Liver (tissue), 9 donors: ENCODE data around the gene DNAJC6. TPM values are rescaled to one million over a fixed set of nuclear protein-coding genes. Genes with fewer than 3 reads are reported as not detected.

ENCODE experiments used
- DNase-seq: peaks from one replicate; pipeline ENCODE4 v3.0.0-alpha.2; 2017; ENCODE audit warnings: low spot score
- H3K27ac ChIP-seq, 2 donors: one replicate each; pipeline ENCODE4 v1.7.0; 2013; ENCODE audit warnings: inconsistent platforms in 2 of 2, low read length in 2 of 2, control low read depth in 1 of 2, low read depth in 1 of 2, mild to moderate bottlenecking in 1 of 2
- H3K27me3 ChIP-seq, 4 donors: one replicate each; pipeline versions ENCODE4 v1.6.1 to v1.7.0; 2013; ENCODE audit warnings: low read length in 3 of 4, inconsistent platforms in 1 of 4, mild to moderate bottlenecking in 1 of 4, moderate library complexity in 1 of 4; ENCODE audit not compliant: control insufficient read depth in 4 of 4, insufficient read depth in 4 of 4
- H3K36me3 ChIP-seq, 4 donors: one replicate each; pipeline versions ENCODE4 v1.6.1 to v1.7.0; 2013; ENCODE audit warnings: low read length in 3 of 4, mild to moderate bottlenecking in 3 of 4, low read depth in 1 of 4, moderate library complexity in 1 of 4; ENCODE audit not compliant: control insufficient read depth in 4 of 4, insufficient read depth in 3 of 4
- H3K4me1 ChIP-seq, 4 donors: one replicate each; pipeline versions ENCODE4 v1.6.1 to v1.7.0; 2013; ENCODE audit warnings: low read length in 3 of 4, mild to moderate bottlenecking in 3 of 4, moderate library complexity in 1 of 4; ENCODE audit not compliant: control insufficient read depth in 4 of 4, insufficient read depth in 4 of 4
- H3K4me3 ChIP-seq, 3 donors: one replicate each; pipeline versions ENCODE4 v1.6.1 to v1.7.0; 2013; ENCODE audit warnings: low read length in 3 of 3, control low read depth in 1 of 3, low read depth in 1 of 3, mild to moderate bottlenecking in 1 of 3
- H3K9ac ChIP-seq, 2 donors: one replicate each; pipeline ENCODE4 v1.7.0; 2013; ENCODE audit warnings: low read length in 2 of 2, mild to moderate bottlenecking in 2 of 2, moderate library complexity in 2 of 2, control low read depth in 1 of 2, low read depth in 1 of 2
- H3K9me3 ChIP-seq, 4 donors: one replicate each; pipeline versions ENCODE4 v1.6.1 to v1.7.0; 2013; ENCODE audit warnings: low read length in 3 of 4; ENCODE audit not compliant: control insufficient read depth in 4 of 4
- CTCF ChIP-seq: fragments of 150-350 bp; IDR thresholded peaks from 2 replicates; pipeline ENCODE4 v1.5.1; 2017; ENCODE audit warnings: improper control_type of control experiment, low read depth, low read length; ENCODE audit not compliant: missing input control
- EGR1 ChIP-seq, 2 donors: IDR thresholded peaks; 2 replicates each; pipeline ENCODE4 v1.6.1; 2016 to 2018; ENCODE audit warnings: antibody characterized with exemption in 2 of 2, low read depth in 2 of 2
- FOXA1 ChIP-seq: IDR thresholded peaks from 2 replicates; pipeline ENCODE4 v1.6.1; 2016; ENCODE audit warnings: antibody characterized with exemption
- FOXA2 ChIP-seq: IDR thresholded peaks from 2 replicates; pipeline ENCODE4 v1.6.1; 2016; ENCODE audit warnings: antibody characterized with exemption
- GABPA ChIP-seq, 2 donors: IDR thresholded peaks in 1 of 2; conservative IDR thresholded peaks in 1 of 2; 2 replicates each; pipeline ENCODE4 v1.6.1; 2016; ENCODE audit warnings: antibody characterized with exemption in 2 of 2, mild to moderate bottlenecking in 1 of 2, moderate library complexity in 1 of 2
- HNF4A ChIP-seq, 2 donors: conservative IDR thresholded peaks; 2 replicates each; pipeline ENCODE4 v1.6.1; 2016; ENCODE audit warnings: antibody characterized with exemption in 2 of 2, mild to moderate bottlenecking in 2 of 2
- HNF4G ChIP-seq: IDR thresholded peaks from 2 replicates; pipeline ENCODE4 v1.6.1; 2016; ENCODE audit warnings: antibody characterized with exemption
- JUND ChIP-seq, 2 donors: IDR thresholded peaks; 2 replicates each; pipeline ENCODE4 v1.6.1; 2016; ENCODE audit warnings: antibody characterized with exemption in 2 of 2
- NR2F2 ChIP-seq: IDR thresholded peaks from 2 replicates; pipeline ENCODE4 v1.6.1; 2016; ENCODE audit warnings: antibody characterized with exemption
- RAD21 ChIP-seq, 2 donors: IDR thresholded peaks; 2 replicates each; pipeline ENCODE4 v1.6.1; 2016; ENCODE audit warnings: antibody characterized with exemption in 2 of 2, mild to moderate bottlenecking in 2 of 2
- RXRA ChIP-seq, 2 donors: IDR thresholded peaks; 2 replicates each; pipeline ENCODE4 v1.6.1; 2017 to 2018; ENCODE audit warnings: antibody characterized with exemption in 2 of 2, mild to moderate bottlenecking in 1 of 2
- SP1 ChIP-seq: IDR thresholded peaks from 2 replicates; pipeline ENCODE4 v1.6.1; 2018; ENCODE audit warnings: antibody characterized with exemption, mild to moderate bottlenecking
- TAF1 ChIP-seq: conservative IDR thresholded peaks from 2 replicates; pipeline ENCODE4 v1.6.1; 2016; ENCODE audit warnings: antibody characterized with exemption, mild to moderate bottlenecking
- YY1 ChIP-seq: IDR thresholded peaks from 2 replicates; pipeline ENCODE4 v1.6.1; 2016; ENCODE audit warnings: antibody characterized with exemption, mild to moderate bottlenecking
- ZBTB33 ChIP-seq: IDR thresholded peaks from 2 replicates; pipeline ENCODE4 v1.6.1; 2016; ENCODE audit warnings: antibody characterized with exemption
- WGBS: extraction: QIAGEN DNeasy Blood & Tissue Kit; methylation state at CpG from one replicate; pipeline ENCODE4 v1.1.7; 2013; 5-methylcytosine and 5-hydroxymethylcytosine counted together
- polyA plus RNA-seq, 2 donors: library from polyadenylated mRNA; stranded (reverse) in 1 of 2; unstranded in 1 of 2; fragments of 200-250 nt in 1 of 2; fragments of >200 nt in 1 of 2; fragmentation: Nextera tagmentation in 1 of 2; extraction: Ambion mirVana in 1 of 2; gene quantifications; one replicate each; pipeline versions ENCODE4 v1.2.1 to v1.2.3, GENCODE V29; 2013 to 2015
- total RNA-seq, 2 donors: library from RNA; depleted of rRNA; stranded (reverse); fragments of >200 nt; gene quantifications; one replicate each; pipeline ENCODE4 v1.2.3, GENCODE V29; 2014
- TF ChIP-seq, protein P1 (sequence below): IDR thresholded peaks from 2 replicates; pipeline ENCODE4 v1.6.1; 2016; ENCODE audit warnings: antibody characterized with exemption
- TF ChIP-seq, protein P2 (sequence below): IDR thresholded peaks from 2 replicates; pipeline ENCODE4 v1.6.1; 2016; ENCODE audit warnings: antibody characterized with exemption, mild to moderate bottlenecking
- TF ChIP-seq, protein P3 (sequence below): IDR thresholded peaks from 2 replicates; pipeline ENCODE4 v1.6.1; 2016; ENCODE audit warnings: antibody characterized with exemption
- donor health status: healthy.
- donor health status: healthy.
- donor health status: healthy.
- donor health status: healthy.
- donor health status: healthy.

The DNAJC6 gene
- total and polyA plus RNA-seq, 4 donors, result 0.15 to 35.0 (median 0.30) TPM

GRCh38 chr1:65412256-65412983, 103.1 kb downstream of the DNAJC6 start:
- Histone ChIP-seq H3K27me3 (no peaks in the 10 kb centered on the region), H3K9ac (no peak overlapping the region), H3K9me3 (no peaks in the 10 kb centered on the region), H3K27ac (no peak overlapping the region), H3K36me3 (no peaks in the 10 kb centered on the region), H3K4me1 (no peaks in the 10 kb centered on the region), H3K4me3 (no peak overlapping the region)
- TF ChIP-seq ZBTB33 (no peak), HNF4A (conservative IDR thresholded peaks at IDR 0.05) (no peak), FOXA2 (no peak), CTCF (no peak), RXRA (IDR thresholded peaks at IDR 0.05) (no peak), FOXA1 (no peak), YY1 (no peak), RAD21 (IDR thresholded peaks at IDR 0.05) (no peak), HNF4G (no peak), SP1 (no peak), JUND (IDR thresholded peaks at IDR 0.05) (no peak), GABPA (IDR thresholded peaks at IDR 0.05 in 1 of 2, conservative IDR thresholded peaks at IDR 0.05 in 1 of 2) (no peak), TAF1 (no peak), NR2F2 (no peak), EGR1 (IDR thresholded peaks at IDR 0.05; ENCODE audit: low read depth in 2 of 2) (no peak)
- TF ChIP-seq, protein P1, sequence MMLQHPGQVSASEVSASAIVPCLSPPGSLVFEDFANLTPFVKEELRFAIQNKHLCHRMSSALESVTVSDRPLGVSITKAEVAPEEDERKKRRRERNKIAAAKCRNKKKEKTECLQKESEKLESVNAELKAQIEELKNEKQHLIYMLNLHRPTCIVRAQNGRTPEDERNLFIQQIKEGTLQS, result no peak
- TF ChIP-seq, protein P2, sequence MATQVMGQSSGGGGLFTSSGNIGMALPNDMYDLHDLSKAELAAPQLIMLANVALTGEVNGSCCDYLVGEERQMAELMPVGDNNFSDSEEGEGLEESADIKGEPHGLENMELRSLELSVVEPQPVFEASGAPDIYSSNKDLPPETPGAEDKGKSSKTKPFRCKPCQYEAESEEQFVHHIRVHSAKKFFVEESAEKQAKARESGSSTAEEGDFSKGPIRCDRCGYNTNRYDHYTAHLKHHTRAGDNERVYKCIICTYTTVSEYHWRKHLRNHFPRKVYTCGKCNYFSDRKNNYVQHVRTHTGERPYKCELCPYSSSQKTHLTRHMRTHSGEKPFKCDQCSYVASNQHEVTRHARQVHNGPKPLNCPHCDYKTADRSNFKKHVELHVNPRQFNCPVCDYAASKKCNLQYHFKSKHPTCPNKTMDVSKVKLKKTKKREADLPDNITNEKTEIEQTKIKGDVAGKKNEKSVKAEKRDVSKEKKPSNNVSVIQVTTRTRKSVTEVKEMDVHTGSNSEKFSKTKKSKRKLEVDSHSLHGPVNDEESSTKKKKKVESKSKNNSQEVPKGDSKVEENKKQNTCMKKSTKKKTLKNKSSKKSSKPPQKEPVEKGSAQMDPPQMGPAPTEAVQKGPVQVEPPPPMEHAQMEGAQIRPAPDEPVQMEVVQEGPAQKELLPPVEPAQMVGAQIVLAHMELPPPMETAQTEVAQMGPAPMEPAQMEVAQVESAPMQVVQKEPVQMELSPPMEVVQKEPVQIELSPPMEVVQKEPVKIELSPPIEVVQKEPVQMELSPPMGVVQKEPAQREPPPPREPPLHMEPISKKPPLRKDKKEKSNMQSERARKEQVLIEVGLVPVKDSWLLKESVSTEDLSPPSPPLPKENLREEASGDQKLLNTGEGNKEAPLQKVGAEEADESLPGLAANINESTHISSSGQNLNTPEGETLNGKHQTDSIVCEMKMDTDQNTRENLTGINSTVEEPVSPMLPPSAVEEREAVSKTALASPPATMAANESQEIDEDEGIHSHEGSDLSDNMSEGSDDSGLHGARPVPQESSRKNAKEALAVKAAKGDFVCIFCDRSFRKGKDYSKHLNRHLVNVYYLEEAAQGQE, result no peak
- TF ChIP-seq, protein P3, sequence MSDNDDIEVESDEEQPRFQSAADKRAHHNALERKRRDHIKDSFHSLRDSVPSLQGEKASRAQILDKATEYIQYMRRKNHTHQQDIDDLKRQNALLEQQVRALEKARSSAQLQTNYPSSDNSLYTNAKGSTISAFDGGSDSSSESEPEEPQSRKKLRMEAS, result no peak
- DNase-seq, result no peak
- 91% methylated on average over 4 of the region's 4 CpGs for WGBS
